WERI-Rb-1 (cell line): ENCODE results near the gene TSG101.

ENCODE experiments used
- DNase-seq: peaks from one replicate; pipeline ENCODE4 v3.0.0-alpha.2; 2020
- H3K27ac ChIP-seq: fragments of 250-450 bp; sonication (Bioruptor Pico); 2 replicates; pipeline ENCODE4 v1.5.1; 2020; ENCODE audit warnings: mild to moderate bottlenecking, moderate library complexity
- H3K27me3 ChIP-seq: fragments of 250-450 bp; sonication (Bioruptor Pico); 2 replicates; pipeline ENCODE4 v1.5.1; 2021; ENCODE audit warnings: mild to moderate bottlenecking, low read depth, moderate library complexity; ENCODE audit not compliant: insufficient read depth, severe bottlenecking
- H3K36me3 ChIP-seq: fragments of 250-450 bp; sonication (Bioruptor Pico); 2 replicates; pipeline ENCODE4 v1.5.1; 2020; ENCODE audit warnings: mild to moderate bottlenecking, moderate library complexity
- H3K4me3 ChIP-seq: 2 replicates; pipeline ENCODE4 v1.5.1; 2011; ENCODE audit warnings: low read depth, mild to moderate bottlenecking, control low read depth, low read length
- H3K9me3 ChIP-seq: fragments of 250-450 bp; sonication (Bioruptor Pico); 2 replicates; pipeline ENCODE4 v1.5.1; 2021; ENCODE audit warnings: mild to moderate bottlenecking, moderate library complexity; ENCODE audit not compliant: severe bottlenecking
- TF ChIP-seq, protein P1 (sequence below): IDR thresholded peaks from 2 replicates; pipeline ENCODE4 v1.5.1; 2011; ENCODE audit warnings: low read depth, mild to moderate bottlenecking, control low read depth, inconsistent platforms, low read length

TSG101 gene

DNA sequence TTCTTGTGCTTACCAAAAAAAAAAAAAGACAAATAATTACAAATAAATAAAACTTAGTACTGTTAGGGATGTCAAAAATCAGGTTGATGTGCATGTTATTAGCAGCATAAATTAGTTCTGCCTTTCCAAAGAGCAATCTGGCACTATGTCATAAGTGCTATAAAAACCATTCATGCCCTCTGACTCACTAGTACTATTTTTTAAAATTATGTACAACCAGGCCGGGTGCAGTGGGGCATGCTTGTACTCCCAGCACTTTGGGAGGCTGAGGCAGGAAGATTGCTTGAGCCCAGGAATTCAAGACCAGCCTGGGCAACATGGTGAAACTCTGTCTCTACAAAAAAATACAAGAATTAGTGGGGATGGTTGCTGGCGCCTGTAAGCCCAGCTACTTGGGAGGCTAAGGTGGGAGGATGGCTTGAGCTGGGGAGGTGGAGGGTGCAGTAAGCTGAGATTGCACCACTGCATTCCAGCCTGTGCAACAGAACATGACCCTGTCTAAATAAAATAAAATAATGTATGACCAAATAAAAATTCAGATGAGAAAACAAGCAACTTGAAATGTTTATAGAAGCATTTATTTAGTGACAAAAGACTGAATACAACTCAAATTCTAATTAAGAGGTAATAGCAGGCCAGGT lies 36.5 kb upstream of the TSG101 start:
- no peak overlapping the region for H3K27ac ChIP-seq
- no peak overlapping the region for H3K4me3 ChIP-seq
- TF ChIP-seq, protein P1, sequence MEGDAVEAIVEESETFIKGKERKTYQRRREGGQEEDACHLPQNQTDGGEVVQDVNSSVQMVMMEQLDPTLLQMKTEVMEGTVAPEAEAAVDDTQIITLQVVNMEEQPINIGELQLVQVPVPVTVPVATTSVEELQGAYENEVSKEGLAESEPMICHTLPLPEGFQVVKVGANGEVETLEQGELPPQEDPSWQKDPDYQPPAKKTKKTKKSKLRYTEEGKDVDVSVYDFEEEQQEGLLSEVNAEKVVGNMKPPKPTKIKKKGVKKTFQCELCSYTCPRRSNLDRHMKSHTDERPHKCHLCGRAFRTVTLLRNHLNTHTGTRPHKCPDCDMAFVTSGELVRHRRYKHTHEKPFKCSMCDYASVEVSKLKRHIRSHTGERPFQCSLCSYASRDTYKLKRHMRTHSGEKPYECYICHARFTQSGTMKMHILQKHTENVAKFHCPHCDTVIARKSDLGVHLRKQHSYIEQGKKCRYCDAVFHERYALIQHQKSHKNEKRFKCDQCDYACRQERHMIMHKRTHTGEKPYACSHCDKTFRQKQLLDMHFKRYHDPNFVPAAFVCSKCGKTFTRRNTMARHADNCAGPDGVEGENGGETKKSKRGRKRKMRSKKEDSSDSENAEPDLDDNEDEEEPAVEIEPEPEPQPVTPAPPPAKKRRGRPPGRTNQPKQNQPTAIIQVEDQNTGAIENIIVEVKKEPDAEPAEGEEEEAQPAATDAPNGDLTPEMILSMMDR = no peak
- no peaks in the 10 kb centered on the region for H3K36me3 ChIP-seq
- no peaks in the 10 kb centered on the region for H3K27me3 ChIP-seq
- no peaks in the 10 kb centered on the region for H3K9me3 ChIP-seq
- no peak for DNase-seq

DNA sequence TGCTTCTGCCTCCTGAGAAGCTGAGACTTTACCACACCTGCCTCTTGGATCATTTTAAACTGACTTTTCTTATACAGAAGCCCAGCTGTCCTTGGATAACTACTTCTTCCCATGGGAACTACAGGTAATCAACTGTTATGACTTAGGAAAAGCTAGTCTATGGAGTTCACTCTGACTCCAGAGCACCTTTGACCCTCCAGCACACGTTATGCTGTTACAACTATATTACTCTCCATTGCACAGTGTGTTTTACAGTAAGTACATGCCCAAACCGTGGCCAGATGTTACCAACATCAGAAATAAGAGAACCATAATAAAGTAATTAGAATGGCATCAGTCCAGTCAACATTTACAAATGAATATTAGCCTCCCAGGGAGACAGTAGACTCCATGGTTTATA lies 21.3 kb upstream of the TSG101 start:
- TF ChIP-seq, protein P1 = no peak
- no peak overlapping the region for H3K27ac ChIP-seq
- no peak for DNase-seq
- H3K9me3 ChIP-seq = no peaks in the 10 kb centered on the region
- no peak overlapping the region for H3K4me3 ChIP-seq
- no peaks in the 10 kb centered on the region for H3K27me3 ChIP-seq
- no peaks in the 10 kb centered on the region for H3K36me3 ChIP-seq

DNA sequence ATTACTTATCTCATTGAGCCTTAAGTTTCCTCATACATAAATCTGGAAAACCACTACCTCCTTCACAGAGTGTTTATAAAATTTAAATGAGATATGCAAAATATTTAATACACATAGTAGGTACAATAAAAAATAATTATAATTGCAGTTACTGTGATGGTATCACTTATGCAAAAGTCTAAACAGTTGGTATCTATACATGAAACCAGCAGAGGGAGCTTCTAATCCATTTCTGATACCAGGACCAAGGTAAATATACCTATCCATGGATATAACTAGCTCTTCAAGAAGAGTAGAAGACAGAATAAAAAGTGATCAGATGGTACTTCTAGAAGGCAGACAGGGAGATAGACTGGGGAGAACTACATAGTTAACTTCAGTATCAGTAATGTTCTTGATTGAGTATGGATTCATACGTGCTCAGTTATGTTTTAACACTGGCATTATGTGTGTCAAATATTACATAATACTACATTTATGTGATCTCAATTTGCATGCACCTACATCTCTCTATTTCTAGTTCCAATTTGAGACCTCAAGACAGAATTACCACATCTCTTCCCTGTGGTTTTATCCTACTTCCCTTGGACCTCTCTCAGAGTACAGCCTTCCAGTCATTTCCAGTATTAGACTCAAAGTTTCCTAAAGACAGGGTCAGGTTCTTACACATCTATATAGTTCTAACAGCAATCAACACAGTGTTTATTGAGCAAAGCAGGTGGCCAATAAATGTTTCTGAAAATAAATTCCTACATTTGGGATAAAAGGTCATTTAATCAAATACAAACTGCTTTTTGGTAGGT lies 13.7 kb upstream of the TSG101 start:
- DNase-seq = no peak
- TF ChIP-seq, protein P1 = no peak

GRCh38 chr11:18536209-18536608 lies 9.5 kb upstream of the TSG101 start:
- no peak for DNase-seq
- no peak overlapping the region for H3K4me3 ChIP-seq
- TF ChIP-seq, protein P1 = no peak
- no peaks in the 10 kb centered on the region for H3K27me3 ChIP-seq
- H3K27ac ChIP-seq = no peak overlapping the region
- H3K36me3 ChIP-seq = no peaks in the 10 kb centered on the region
- H3K9me3 ChIP-seq = no peaks in the 10 kb centered on the region

More for the DNA sequence above, 13.7 kb upstream of the TSG101 start:
- no peak overlapping the region for H3K4me3 ChIP-seq
- no peaks in the 10 kb centered on the region for H3K9me3 ChIP-seq
- no peaks in the 10 kb centered on the region for H3K27me3 ChIP-seq
- H3K36me3 ChIP-seq = no peaks in the 10 kb centered on the region
- no peak overlapping the region for H3K27ac ChIP-seq

GRCh38 chr11:18534245-18534644 lies 7.5 kb upstream of the TSG101 start:
- no peak for DNase-seq

More at GRCh38 chr11:18534245-18534644, 7.5 kb upstream of the TSG101 start:
- Histone ChIP-seq H3K9me3 (no peaks in the 10 kb centered on the region), H3K27me3 (no peaks in the 10 kb centered on the region), H3K4me3 (no peak overlapping the region), H3K36me3 (no peaks in the 10 kb centered on the region), H3K27ac (no peak overlapping the region)
- TF ChIP-seq, protein P1 = no peak
